IMR-90 (cell line): Measurements from ENCODE around the gene PTPRN2.

Source experiments
- BHLHE40 ChIP-seq: fragments of 150-350 bp; IDR thresholded peaks from 2 replicates; pipeline ENCODE4 v1.6.1; 2016; ENCODE audit warnings: mild to moderate bottlenecking, low read depth, low read length
- CHD1 ChIP-seq: IDR thresholded peaks from 2 replicates; pipeline ENCODE4 v1.6.1; 2012; ENCODE audit warnings: low read depth, low read length, improper control_type of control experiment
- CTCF ChIP-seq: conservative IDR thresholded peaks from 2 replicates; pipeline ENCODE4 v1.5.1; 2012; ENCODE audit warnings: mild to moderate bottlenecking, low read depth, low read length, improper control_type of control experiment
- FOS ChIP-seq: fragments of 150-350 bp; IDR thresholded peaks from 2 replicates; pipeline ENCODE4 v1.6.1; 2016; ENCODE audit warnings: low read depth, low read length
- MAZ ChIP-seq: IDR thresholded peaks from 2 replicates; pipeline ENCODE4 v1.6.1; 2012; ENCODE audit warnings: low read depth, mild to moderate bottlenecking, low read length, improper control_type of control experiment, moderate library complexity, borderline replicate concordance
- MXI1 ChIP-seq: IDR thresholded peaks from 2 replicates; pipeline ENCODE4 v1.6.1; 2012; ENCODE audit warnings: low read depth, mild to moderate bottlenecking, low read length, moderate library complexity, borderline replicate concordance
- POLR2A ChIP-seq: IDR thresholded peaks from 2 replicates; pipeline ENCODE4 v1.6.1; 2012; ENCODE audit warnings: mild to moderate bottlenecking, low read depth, low read length
- RAD21 ChIP-seq: IDR thresholded peaks from 2 replicates; pipeline ENCODE4 v1.6.1; 2012; ENCODE audit warnings: low read length, improper control_type of control experiment
- RFX5 ChIP-seq: IDR thresholded peaks from 2 replicates; pipeline ENCODE4 v1.8.0; 2012; ENCODE audit warnings: low read depth, mild to moderate bottlenecking, low read length, moderate library complexity
- SMC3 ChIP-seq: fragments of 150-350 bp; IDR thresholded peaks from 2 replicates; pipeline ENCODE4 v1.6.1; 2016; ENCODE audit warnings: low read depth, mild to moderate bottlenecking, antibody characterized with exemption, low read length, moderate library complexity
- USF2 ChIP-seq: fragments of 150-350 bp; IDR thresholded peaks from 2 replicates; pipeline ENCODE4 v1.6.1; 2017; ENCODE audit warnings: mild to moderate bottlenecking, antibody characterized with exemption, low read length, low read depth

GRCh38 chr7:157903296-157903695 is 684.3 kb downstream of the PTPRN2 start:
- TF ChIP-seq CTCF, result no peak
- TF ChIP-seq POLR2A, result no peak
- TF ChIP-seq FOS, result no peak
- TF ChIP-seq RFX5, result no peak
- TF ChIP-seq USF2, result no peak
- no peak for TF ChIP-seq RAD21
- no peak for TF ChIP-seq SMC3
- TF ChIP-seq CHD1, result no peak
- TF ChIP-seq MAZ, result no peak
- TF ChIP-seq MXI1, result no peak
- no peak for TF ChIP-seq BHLHE40
